ENCODE measurements around the gene PERM1.

DNA sequence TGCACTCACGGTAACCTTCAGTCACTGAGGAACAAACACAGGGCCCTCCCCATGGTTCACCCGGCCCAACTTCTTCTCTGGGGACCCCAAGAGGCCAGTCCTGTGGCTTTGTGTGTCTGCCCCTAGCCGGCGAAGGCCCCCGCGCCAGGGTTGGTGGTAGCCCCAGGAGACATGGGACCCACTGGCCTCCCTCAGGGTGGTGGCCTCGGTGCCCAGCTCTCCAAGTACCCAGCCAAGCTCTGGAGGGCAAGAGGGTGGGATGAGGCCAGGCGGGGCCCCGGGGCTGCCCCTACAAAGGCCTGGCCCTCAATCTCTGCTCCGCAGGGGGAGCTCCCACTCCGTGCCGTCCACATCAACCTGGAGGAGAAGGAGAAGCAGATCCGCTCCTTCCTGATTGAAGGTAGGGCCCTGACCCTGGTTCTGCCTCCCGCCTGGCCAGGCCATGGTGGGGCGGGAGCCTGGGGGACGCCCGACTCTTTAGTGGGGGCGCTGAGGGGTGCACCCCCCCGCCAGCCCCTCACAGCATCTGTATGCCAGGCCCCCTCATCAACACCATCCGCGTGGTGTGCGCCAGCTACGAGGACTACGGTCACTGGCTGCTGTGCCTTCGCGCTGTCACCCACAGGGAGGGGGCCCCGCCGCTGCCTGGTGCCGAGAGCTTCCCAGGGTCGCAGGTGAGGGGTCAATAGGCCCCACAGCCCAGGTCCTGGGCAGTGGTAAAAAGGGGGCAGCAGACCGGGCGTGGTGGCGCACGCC lies 10.0 kb downstream of the PERM1 start:
- TF ChIP-seq, protein P1, sequence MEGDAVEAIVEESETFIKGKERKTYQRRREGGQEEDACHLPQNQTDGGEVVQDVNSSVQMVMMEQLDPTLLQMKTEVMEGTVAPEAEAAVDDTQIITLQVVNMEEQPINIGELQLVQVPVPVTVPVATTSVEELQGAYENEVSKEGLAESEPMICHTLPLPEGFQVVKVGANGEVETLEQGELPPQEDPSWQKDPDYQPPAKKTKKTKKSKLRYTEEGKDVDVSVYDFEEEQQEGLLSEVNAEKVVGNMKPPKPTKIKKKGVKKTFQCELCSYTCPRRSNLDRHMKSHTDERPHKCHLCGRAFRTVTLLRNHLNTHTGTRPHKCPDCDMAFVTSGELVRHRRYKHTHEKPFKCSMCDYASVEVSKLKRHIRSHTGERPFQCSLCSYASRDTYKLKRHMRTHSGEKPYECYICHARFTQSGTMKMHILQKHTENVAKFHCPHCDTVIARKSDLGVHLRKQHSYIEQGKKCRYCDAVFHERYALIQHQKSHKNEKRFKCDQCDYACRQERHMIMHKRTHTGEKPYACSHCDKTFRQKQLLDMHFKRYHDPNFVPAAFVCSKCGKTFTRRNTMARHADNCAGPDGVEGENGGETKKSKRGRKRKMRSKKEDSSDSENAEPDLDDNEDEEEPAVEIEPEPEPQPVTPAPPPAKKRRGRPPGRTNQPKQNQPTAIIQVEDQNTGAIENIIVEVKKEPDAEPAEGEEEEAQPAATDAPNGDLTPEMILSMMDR (IDR thresholded peaks at IDR 0.05) = no peak
- no peak for TF ChIP-seq POLR2A (IDR thresholded peaks at IDR 0.05)

Data from thyroid gland (tissue), 4 donors.